Measurements from ENCODE around the gene ADK.
"Not testable (repeated sequence)": the region's sequence is repeated elsewhere in the genome, so short reads cannot be mapped to it uniquely, and the experiment has no call there.

Gene ADK

GRCh38 chr10:74188617-74189016, 37.6 kb downstream of the ADK start:
- not testable (repeated sequence) for DNase-seq (ENCODE audit: low read depth); H3K27me3 ChIP-seq (replicated peaks; ENCODE audit: control insufficient read depth, insufficient read depth, low read length)
- peaks cover 53% of the 10 kb centered on the region for H3K4me1 ChIP-seq (ENCODE audit: control insufficient read depth, insufficient read depth, low read length)

GRCh38 chr10:74189999-74190421, 39.0 kb downstream of the ADK start:
- Histone ChIP-seq H3K4me3 (ENCODE audit: low read length) (peak overlapping the region; percentile 75), H3K9ac (ENCODE audit: low read length) (peak overlapping the region; percentile 84), H3K36me3 (ENCODE audit: control insufficient read depth, insufficient read depth, low read length, severe bottlenecking) (no peaks in the 10 kb centered on the region), H3K4me1 (ENCODE audit: control insufficient read depth, insufficient read depth, low read length) (peaks cover 67% of the 10 kb centered on the region), H3K27me3 (replicated peaks; ENCODE audit: control insufficient read depth, insufficient read depth, low read length) (no peaks in the 10 kb centered on the region), H3K9me3 (ENCODE audit: control insufficient read depth, low read length) (no peaks in the 10 kb centered on the region)
- DNase-seq (ENCODE audit: low read depth) = peak; percentile 97

More at GRCh38 chr10:74188617-74189016, 37.6 kb downstream of the ADK start:
- H3K36me3 ChIP-seq (ENCODE audit: control insufficient read depth, insufficient read depth, low read length, severe bottlenecking); H3K4me3 ChIP-seq (ENCODE audit: low read length); H3K9ac ChIP-seq (ENCODE audit: low read length); H3K9me3 ChIP-seq (ENCODE audit: control insufficient read depth, low read length): not testable (repeated sequence)

- no peak for DNase-seq (ENCODE audit: low read depth)
- H3K9me3 ChIP-seq (ENCODE audit: control insufficient read depth, low read length) = no peaks in the 10 kb centered on the region
- no peaks in the 10 kb centered on the region for H3K36me3 ChIP-seq (ENCODE audit: control insufficient read depth, insufficient read depth, low read length, severe bottlenecking)
- H3K9ac ChIP-seq (ENCODE audit: low read length) = peak overlapping the region; percentile 84
- H3K4me1 ChIP-seq (ENCODE audit: control insufficient read depth, insufficient read depth, low read length) = peaks cover 72% of the 10 kb centered on the region
- peak overlapping the region; percentile 75 for H3K4me3 ChIP-seq (ENCODE audit: low read length)
- H3K27me3 ChIP-seq (replicated peaks; ENCODE audit: control insufficient read depth, insufficient read depth, low read length) = no peaks in the 10 kb centered on the region
Observed at GRCh38 chr10:74190494-74190893, 39.5 kb downstream of the ADK start.

- Histone ChIP-seq H3K4me1 (ENCODE audit: control insufficient read depth, insufficient read depth, low read length) (peaks cover 83% of the 10 kb centered on the region), H3K36me3 (ENCODE audit: control insufficient read depth, insufficient read depth, low read length, severe bottlenecking) (no peaks in the 10 kb centered on the region), H3K4me3 (ENCODE audit: low read length) (peak overlapping the region; percentile 27), H3K27me3 (replicated peaks; ENCODE audit: control insufficient read depth, insufficient read depth, low read length) (no peaks in the 10 kb centered on the region), H3K9ac (ENCODE audit: low read length) (no peak overlapping the region), H3K9me3 (ENCODE audit: control insufficient read depth, low read length) (no peaks in the 10 kb centered on the region)
- no peak for DNase-seq (ENCODE audit: low read depth)
Observed at GRCh38 chr10:74194545-74194944, 43.5 kb downstream of the ADK start.

GRCh38 chr10:74194999-74195398, 44.0 kb downstream of the ADK start:
- peak; percentile 42 for DNase-seq (ENCODE audit: low read depth)
- no peaks in the 10 kb centered on the region for H3K9me3 ChIP-seq (ENCODE audit: control insufficient read depth, low read length)
- H3K9ac ChIP-seq (ENCODE audit: low read length) = no peak overlapping the region
- H3K27me3 ChIP-seq (replicated peaks; ENCODE audit: control insufficient read depth, insufficient read depth, low read length) = no peaks in the 10 kb centered on the region
- H3K4me3 ChIP-seq (ENCODE audit: low read length) = peak overlapping the region; percentile 41
- H3K36me3 ChIP-seq (ENCODE audit: control insufficient read depth, insufficient read depth, low read length, severe bottlenecking) = no peaks in the 10 kb centered on the region
- peaks cover 79% of the 10 kb centered on the region for H3K4me1 ChIP-seq (ENCODE audit: control insufficient read depth, insufficient read depth, low read length)

GRCh38 chr10:74199315-74199714, 48.3 kb downstream of the ADK start:
- DNase-seq (ENCODE audit: low read depth) = no peak
- Histone ChIP-seq H3K4me1 (ENCODE audit: control insufficient read depth, insufficient read depth, low read length) (peaks cover 39% of the 10 kb centered on the region), H3K27me3 (replicated peaks; ENCODE audit: control insufficient read depth, insufficient read depth, low read length) (no peaks in the 10 kb centered on the region), H3K9me3 (ENCODE audit: control insufficient read depth, low read length) (no peaks in the 10 kb centered on the region), H3K9ac (ENCODE audit: low read length) (no peak overlapping the region), H3K36me3 (ENCODE audit: control insufficient read depth, insufficient read depth, low read length, severe bottlenecking) (peaks cover 13% of the 10 kb centered on the region), H3K4me3 (ENCODE audit: low read length) (no peak overlapping the region)

- DNase-seq (ENCODE audit: low read depth) = no peak
- Histone ChIP-seq H3K4me1 (ENCODE audit: control insufficient read depth, insufficient read depth, low read length) (peaks cover 12% of the 10 kb centered on the region), H3K9me3 (ENCODE audit: control insufficient read depth, low read length) (no peaks in the 10 kb centered on the region), H3K27me3 (replicated peaks; ENCODE audit: control insufficient read depth, insufficient read depth, low read length) (no peaks in the 10 kb centered on the region), H3K4me3 (ENCODE audit: low read length) (no peak overlapping the region), H3K9ac (ENCODE audit: low read length) (no peak overlapping the region), H3K36me3 (ENCODE audit: control insufficient read depth, insufficient read depth, low read length, severe bottlenecking) (peaks cover 19% of the 10 kb centered on the region)
Observed at GRCh38 chr10:74202356-74202755, 51.3 kb downstream of the ADK start.

- Histone ChIP-seq H3K4me1 (ENCODE audit: control insufficient read depth, insufficient read depth, low read length) (no peaks in the 10 kb centered on the region), H3K4me3 (ENCODE audit: low read length) (no peak overlapping the region), H3K9me3 (ENCODE audit: control insufficient read depth, low read length) (no peaks in the 10 kb centered on the region), H3K27me3 (replicated peaks; ENCODE audit: control insufficient read depth, insufficient read depth, low read length) (no peaks in the 10 kb centered on the region), H3K36me3 (ENCODE audit: control insufficient read depth, insufficient read depth, low read length, severe bottlenecking) (peaks cover 12% of the 10 kb centered on the region), H3K9ac (ENCODE audit: low read length) (no peak overlapping the region)
- no peak for DNase-seq (ENCODE audit: low read depth)
Observed at GRCh38 chr10:74206746-74207145, 55.7 kb downstream of the ADK start.

GRCh38 chr10:74207691-74208480, 56.9 kb downstream of the ADK start:
- Histone ChIP-seq H3K36me3 (ENCODE audit: control insufficient read depth, insufficient read depth, low read length, severe bottlenecking) (peaks cover 7% of the 10 kb centered on the region), H3K4me3 (ENCODE audit: low read length) (no peak overlapping the region), H3K9ac (ENCODE audit: low read length) (no peak overlapping the region), H3K27me3 (replicated peaks; ENCODE audit: control insufficient read depth, insufficient read depth, low read length) (no peaks in the 10 kb centered on the region), H3K4me1 (ENCODE audit: control insufficient read depth, insufficient read depth, low read length) (no peaks in the 10 kb centered on the region), H3K9me3 (ENCODE audit: control insufficient read depth, low read length) (no peaks in the 10 kb centered on the region)
- DNase-seq (ENCODE audit: low read depth) = no peak

GRCh38 chr10:74208997-74209396, 58.0 kb downstream of the ADK start:
- H3K4me1 ChIP-seq (ENCODE audit: control insufficient read depth, insufficient read depth, low read length) = peaks cover 2% of the 10 kb centered on the region
- H3K36me3 ChIP-seq (ENCODE audit: control insufficient read depth, insufficient read depth, low read length, severe bottlenecking) = peaks cover 7% of the 10 kb centered on the region
- no peak overlapping the region for H3K9ac ChIP-seq (ENCODE audit: low read length)
- no peak overlapping the region for H3K4me3 ChIP-seq (ENCODE audit: low read length)
- no peak for DNase-seq (ENCODE audit: low read depth)
- no peaks in the 10 kb centered on the region for H3K9me3 ChIP-seq (ENCODE audit: control insufficient read depth, low read length)
- H3K27me3 ChIP-seq (replicated peaks; ENCODE audit: control insufficient read depth, insufficient read depth, low read length) = no peaks in the 10 kb centered on the region

GRCh38 chr10:74213019-74213418, 62.0 kb downstream of the ADK start:
- H3K4me3 ChIP-seq (ENCODE audit: low read length) = no peak overlapping the region
- no peak overlapping the region for H3K9ac ChIP-seq (ENCODE audit: low read length)
- peaks cover 2% of the 10 kb centered on the region for H3K4me1 ChIP-seq (ENCODE audit: control insufficient read depth, insufficient read depth, low read length)
- no peaks in the 10 kb centered on the region for H3K9me3 ChIP-seq (ENCODE audit: control insufficient read depth, low read length)
- H3K36me3 ChIP-seq (ENCODE audit: control insufficient read depth, insufficient read depth, low read length, severe bottlenecking) = no peaks in the 10 kb centered on the region
- H3K27me3 ChIP-seq (replicated peaks; ENCODE audit: control insufficient read depth, insufficient read depth, low read length) = no peaks in the 10 kb centered on the region
- no peak for DNase-seq (ENCODE audit: low read depth)

All from adipocyte (in vitro differentiated cells).